Uterus (tissue), 4 donors: Measurements from ENCODE around the gene KCNJ10. TPM values are rescaled to one million over a fixed set of nuclear protein-coding genes. Genes with fewer than 3 reads are reported as not detected.

Source experiments
- DNase-seq, 2 donors: peaks; one replicate each; pipeline ENCODE4 v3.0.0-alpha.2; 2019 to 2020
- H3K27ac ChIP-seq, 2 donors: fragments of 200-600 bp; sonication (generic); 1 replicate in 1 of 2; 2 replicates in 1 of 2; pipeline ENCODE4 v1.5.1; 2016 to 2018
- H3K27me3 ChIP-seq, 2 donors: fragments of 200-600 bp; sonication (generic); one replicate each; pipeline ENCODE4 v1.5.1; 2018 to 2019; ENCODE audit warnings: control low read depth in 1 of 2
- H3K36me3 ChIP-seq, 2 donors: fragments of 200-600 bp; sonication (generic); one replicate each; pipeline ENCODE4 v1.5.1; 2019; ENCODE audit warnings: control low read depth in 1 of 2
- H3K4me1 ChIP-seq, 2 donors: fragments of 200-600 bp; sonication (generic); one replicate each; pipeline ENCODE4 v1.5.1; 2018 to 2019; ENCODE audit warnings: control low read depth in 1 of 2
- H3K4me3 ChIP-seq, 2 donors: fragments of 200-600 bp; sonication (generic); 1 replicate in 1 of 2; 2 replicates in 1 of 2; pipeline ENCODE4 v1.5.1; 2018 to 2019; ENCODE audit warnings: mild to moderate bottlenecking in 1 of 2
- H3K9me3 ChIP-seq, 2 donors: fragments of 200-600 bp; sonication (generic); one replicate each; pipeline ENCODE4 v1.5.1; 2019; ENCODE audit warnings: control low read depth in 1 of 2
- POLR2A ChIP-seq, 2 donors: fragments of 450-650 bp; IDR thresholded peaks; one replicate each; pipeline ENCODE4 v1.6.1; 2016; ENCODE audit warnings: antibody characterized with exemption in 2 of 2, mild to moderate bottlenecking in 1 of 2, moderate library complexity in 1 of 2
- intact Hi-C: fragments of 100-400 bp; cut with DNase I; formaldehyde crosslinking; loops from one replicate; pipeline ENCODE4 v1.15.1; 2023; ENCODE audit warnings: low total_unique reads
- total RNA-seq, 4 donors: library from RNA; depleted of rRNA in 3 of 4; stranded (reverse); fragments of >200 nt in 3 of 4; gene quantifications; one replicate each; pipeline versions ENCODE4 v1.1.0 to v1.2.4, GENCODE V29; 2014 to 2023
- TF ChIP-seq, protein P1 (sequence below), 4 experiments: fragments of 200-600 bp in 2 of 4; fragments of 450-650 bp in 2 of 4; sonication (generic) in 2 of 4; IDR thresholded peaks; one replicate each; pipeline ENCODE4 v1.5.1; 2016 to 2019; ENCODE audit warnings: antibody characterized with exemption in 4 of 4, mild to moderate bottlenecking in 2 of 4, moderate library complexity in 1 of 4
- donor health status: DM: yes; HTN: yes; CAD: no.

KCNJ10 gene
- under 1 TPM in 1 of 4 donors, not detected in 3; 0.58 TPM for total RNA-seq

DNA sequence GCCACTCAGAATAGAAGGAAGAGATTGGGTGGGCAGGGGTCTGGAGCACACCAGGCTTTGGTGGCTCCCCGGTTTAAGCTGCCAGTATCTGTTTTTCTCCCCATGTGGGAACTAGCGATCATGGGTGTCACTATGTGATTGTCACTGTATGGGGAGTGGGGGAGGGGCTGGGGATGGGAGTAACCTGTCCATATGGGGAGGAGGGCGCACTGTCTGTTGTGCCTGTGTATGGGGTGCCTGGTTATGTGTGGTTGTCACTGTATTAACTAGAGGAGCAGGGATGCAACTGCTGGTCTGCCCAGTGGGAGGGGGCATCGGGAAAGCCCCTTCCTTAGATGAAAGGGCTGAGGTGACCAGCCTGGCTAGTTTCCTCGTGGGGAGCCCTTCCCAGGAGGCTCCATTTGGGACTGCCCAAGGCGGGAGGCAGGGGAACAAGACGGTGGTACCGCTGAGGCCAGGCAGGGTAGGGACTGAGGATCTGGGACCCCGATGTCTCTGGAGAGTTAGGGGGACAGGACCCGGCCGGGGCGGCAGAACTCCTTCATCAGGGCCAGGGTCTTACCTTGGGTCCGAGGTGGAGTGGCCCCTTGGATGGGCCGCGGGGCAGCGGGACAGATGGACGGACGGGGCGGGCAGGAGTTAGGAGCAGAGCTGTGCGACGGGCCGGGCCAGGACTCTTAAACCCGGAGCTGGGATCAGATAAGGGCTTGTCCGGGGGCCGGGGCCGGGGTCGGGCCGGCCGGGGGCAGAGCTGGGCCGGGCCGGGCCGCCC, at the start of gene KCNJ10:
Gene KCNJ10, minus strand, starts transcription at position 701 of the 772 bp plus-strand sequence. CDS start 27,628 bp downstream, outside the sequence.
- intact Hi-C loops, result no loop called here
- no peak within 1 kb of the TSS for H3K27ac ChIP-seq

DNA sequence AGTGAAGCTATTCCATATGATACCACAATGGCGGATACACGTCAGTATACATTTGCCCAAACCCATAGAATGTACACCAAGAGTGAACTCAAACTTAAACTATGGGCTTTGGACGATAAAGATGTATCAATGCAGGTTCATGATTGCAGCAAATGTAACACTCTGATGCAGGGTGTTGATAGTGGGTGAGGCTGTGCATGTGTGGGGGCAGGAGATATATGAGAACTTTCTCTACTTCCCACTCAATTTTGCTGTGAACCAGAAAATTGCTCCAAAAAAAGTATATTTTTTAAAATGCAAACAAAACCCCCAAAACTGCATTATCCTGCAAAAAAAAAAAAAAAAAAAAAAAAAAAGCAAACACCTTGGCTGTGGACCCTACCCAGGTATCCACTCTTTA, 49.0 kb upstream of the KCNJ10 start:
- intact Hi-C loops, result no loop called here
- Histone ChIP-seq H3K9me3 (no peaks in the 10 kb centered on the region), H3K4me1 (no peaks in the 10 kb centered on the region), H3K27me3 (no peaks in the 10 kb centered on the region), H3K36me3 (no peaks in the 10 kb centered on the region), H3K4me3 (no peak overlapping the region), H3K27ac (no peak overlapping the region)
- no peak for DNase-seq
- TF ChIP-seq POLR2A (IDR thresholded peaks at IDR 0.05), result no peak
- TF ChIP-seq, protein P1, sequence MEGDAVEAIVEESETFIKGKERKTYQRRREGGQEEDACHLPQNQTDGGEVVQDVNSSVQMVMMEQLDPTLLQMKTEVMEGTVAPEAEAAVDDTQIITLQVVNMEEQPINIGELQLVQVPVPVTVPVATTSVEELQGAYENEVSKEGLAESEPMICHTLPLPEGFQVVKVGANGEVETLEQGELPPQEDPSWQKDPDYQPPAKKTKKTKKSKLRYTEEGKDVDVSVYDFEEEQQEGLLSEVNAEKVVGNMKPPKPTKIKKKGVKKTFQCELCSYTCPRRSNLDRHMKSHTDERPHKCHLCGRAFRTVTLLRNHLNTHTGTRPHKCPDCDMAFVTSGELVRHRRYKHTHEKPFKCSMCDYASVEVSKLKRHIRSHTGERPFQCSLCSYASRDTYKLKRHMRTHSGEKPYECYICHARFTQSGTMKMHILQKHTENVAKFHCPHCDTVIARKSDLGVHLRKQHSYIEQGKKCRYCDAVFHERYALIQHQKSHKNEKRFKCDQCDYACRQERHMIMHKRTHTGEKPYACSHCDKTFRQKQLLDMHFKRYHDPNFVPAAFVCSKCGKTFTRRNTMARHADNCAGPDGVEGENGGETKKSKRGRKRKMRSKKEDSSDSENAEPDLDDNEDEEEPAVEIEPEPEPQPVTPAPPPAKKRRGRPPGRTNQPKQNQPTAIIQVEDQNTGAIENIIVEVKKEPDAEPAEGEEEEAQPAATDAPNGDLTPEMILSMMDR (IDR thresholded peaks at IDR 0.05), result no peak

More for the DNA sequence above, at the start of gene KCNJ10:
- H3K4me1 ChIP-seq, result no peaks in the 10 kb centered on the region
- TF ChIP-seq, protein P1 (IDR thresholded peaks at IDR 0.05), result no peak
- TF ChIP-seq POLR2A (IDR thresholded peaks at IDR 0.05), result no peak
- no peaks in the 10 kb centered on the region for H3K36me3 ChIP-seq
- no peaks in the 10 kb centered on the region for H3K9me3 ChIP-seq
- no peak for DNase-seq
- H3K27me3 ChIP-seq, result no peaks in the 10 kb centered on the region
- H3K4me3 ChIP-seq, result peak within 1 kb of the TSS; percentile 30 to 52

DNA sequence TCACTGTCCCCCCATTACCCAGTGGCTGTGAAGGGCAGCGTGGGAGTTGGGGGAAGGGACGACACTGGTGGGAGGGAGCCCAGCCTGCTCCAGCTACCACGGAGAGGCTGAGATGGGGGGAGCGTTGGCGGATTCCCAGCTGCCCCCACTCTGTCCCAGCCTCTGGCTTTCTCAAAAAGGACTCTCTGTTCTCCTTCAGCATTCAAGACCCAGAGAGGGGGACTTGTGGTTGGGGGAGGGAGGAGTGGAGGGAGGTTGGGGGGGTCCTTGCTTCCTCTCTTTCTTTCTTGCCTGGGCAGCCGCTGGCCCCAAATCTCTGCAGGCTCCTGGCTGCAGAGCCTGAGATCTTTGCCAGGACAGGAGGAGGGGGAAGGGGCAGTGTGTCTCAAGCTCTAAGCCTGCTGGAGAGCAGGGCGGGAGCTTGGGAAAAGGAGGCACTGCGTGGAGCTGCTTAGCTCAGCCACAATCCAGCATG, 47.8 kb upstream of the KCNJ10 start:
- TF ChIP-seq, protein P1 (IDR thresholded peaks at IDR 0.05), result no peak
- TF ChIP-seq POLR2A (IDR thresholded peaks at IDR 0.05), result no peak
- no peaks in the 10 kb centered on the region for H3K36me3 ChIP-seq
- no peaks in the 10 kb centered on the region for H3K4me1 ChIP-seq
- intact Hi-C loops, result no loop called here
- H3K4me3 ChIP-seq, result no peak overlapping the region
- H3K27ac ChIP-seq, result no peak overlapping the region
- DNase-seq, result no peak
- no peaks in the 10 kb centered on the region for H3K27me3 ChIP-seq
- no peaks in the 10 kb centered on the region for H3K9me3 ChIP-seq

DNA sequence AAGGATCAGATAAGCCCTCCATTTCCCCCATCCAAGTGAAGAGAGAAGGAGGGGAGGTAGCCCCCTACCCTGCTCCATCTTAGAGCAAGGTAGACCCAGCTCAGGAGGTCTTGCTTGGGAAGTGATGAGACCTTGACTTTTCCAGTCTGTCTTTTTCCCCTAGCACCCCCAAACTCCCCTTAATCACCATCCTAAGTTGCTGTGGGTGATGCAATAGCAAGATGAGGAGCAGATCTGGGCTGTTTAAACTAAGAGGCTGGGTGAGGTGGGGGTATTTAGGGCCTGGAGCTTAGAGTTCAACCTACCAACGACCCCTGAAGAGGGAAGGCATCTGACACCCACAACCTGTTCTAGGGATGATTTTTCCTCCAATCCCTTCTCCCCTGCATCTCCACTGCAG, 47.3 kb upstream of the KCNJ10 start:
- H3K27me3 ChIP-seq, result no peaks in the 10 kb centered on the region
- no peaks in the 10 kb centered on the region for H3K4me1 ChIP-seq
- no peak for DNase-seq
- no peak overlapping the region for H3K27ac ChIP-seq
- H3K9me3 ChIP-seq, result no peaks in the 10 kb centered on the region
- H3K4me3 ChIP-seq, result no peak overlapping the region
- intact Hi-C loops, result no loop called here
- TF ChIP-seq, protein P1 (IDR thresholded peaks at IDR 0.05), result no peak
- no peak for TF ChIP-seq POLR2A (IDR thresholded peaks at IDR 0.05)
- H3K36me3 ChIP-seq, result no peaks in the 10 kb centered on the region
